A673 (cell line): ENCODE data around the gene LRRK1.

Source experiments
- CTCF ChIP-seq: fragments of 300-800, 200-600 bp; sonication (generic); conservative IDR thresholded peaks from 2 replicates; pipeline ENCODE4 v1.5.1; 2017; ENCODE audit warnings: low read depth, mild to moderate bottlenecking, antibody characterized with exemption, low read length, moderate library complexity, mixed read lengths
- EZH2 ChIP-seq: fragments of 200-600 bp; sonication (generic); IDR thresholded peaks from 2 replicates; pipeline ENCODE4 v1.6.1; 2017; ENCODE audit warnings: borderline replicate concordance, low read depth, mild to moderate bottlenecking, mixed read lengths, antibody characterized with exemption, low read length; ENCODE audit not compliant: poor library complexity, severe bottlenecking

GRCh38 chr15:101013201-101013550 is 94.0 kb downstream of the LRRK1 start:
- TF ChIP-seq CTCF (no peak), EZH2 (no peak)
